Measurements from ENCODE around the gene MTHFD1L.

MTHFD1L gene

DNA sequence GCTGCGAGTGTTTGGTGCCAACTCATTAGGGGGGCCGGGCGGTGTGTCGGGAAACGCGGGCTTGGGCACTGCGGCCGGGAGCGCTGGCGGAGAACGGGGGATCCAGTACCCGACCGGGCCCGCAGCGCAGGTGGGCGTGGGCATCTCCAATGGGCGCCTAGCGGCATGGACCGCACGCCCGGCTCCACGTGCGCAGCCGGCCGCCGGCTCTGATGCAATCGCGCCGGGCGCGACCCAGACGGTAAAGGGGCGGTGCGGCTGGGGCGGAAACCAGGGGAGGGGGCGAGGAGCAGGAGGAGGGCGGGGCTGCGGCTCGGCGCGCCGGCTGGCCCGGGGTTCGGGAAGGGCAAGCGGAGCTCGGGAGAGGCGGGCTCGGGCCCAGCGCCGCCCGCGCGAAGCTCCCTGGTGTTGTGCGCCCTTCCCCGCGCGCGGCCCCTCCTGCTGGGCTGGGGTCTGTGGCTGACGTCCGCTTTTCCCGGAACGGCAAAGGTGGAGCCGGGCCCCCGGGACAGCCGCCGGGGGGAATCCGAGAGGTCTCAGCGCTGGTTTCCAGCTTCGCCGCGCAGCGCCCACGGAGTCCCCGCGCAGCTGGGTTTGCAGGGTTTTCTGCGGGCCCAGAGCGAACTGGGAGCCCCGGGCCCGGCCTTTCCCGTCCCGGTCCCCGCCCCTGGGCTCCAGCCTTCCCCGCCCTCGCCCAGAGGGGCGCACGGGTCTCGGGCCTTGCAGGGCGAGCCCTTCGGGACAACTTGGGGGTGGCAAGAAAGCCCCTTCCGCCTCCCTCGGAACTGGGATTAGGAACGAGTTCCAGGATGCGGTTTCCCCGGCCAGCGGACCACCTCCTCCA is 867 bp downstream of the MTHFD1L start:
- peak; percentile 33 for DNase-seq

DNA sequence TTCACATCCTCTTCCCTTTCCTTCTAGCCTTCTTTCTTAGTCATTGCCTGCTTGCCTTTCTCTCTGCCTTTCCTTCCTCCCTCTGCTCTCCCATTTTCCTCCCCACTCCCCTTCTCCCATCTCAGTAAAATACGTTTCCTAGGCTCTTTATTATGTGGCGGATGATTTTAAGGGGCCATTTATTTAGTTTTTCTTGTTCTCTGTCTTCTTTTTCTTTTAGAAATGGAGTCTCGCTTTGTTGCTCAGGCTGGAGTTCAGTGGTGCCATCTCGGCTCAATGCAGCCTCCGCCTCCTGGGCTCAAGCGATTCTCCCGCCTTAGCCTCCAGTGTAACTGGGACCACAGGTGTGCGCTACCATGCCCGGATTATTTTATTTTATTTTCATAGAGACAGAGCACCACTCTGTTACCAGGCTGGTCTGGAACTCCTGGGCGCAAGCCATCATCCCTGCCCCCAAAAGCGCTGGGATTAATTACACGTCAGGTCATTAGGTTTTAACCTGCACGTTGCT is 1.5 kb downstream of the MTHFD1L start:
- DNase-seq, result no peak

DNA sequence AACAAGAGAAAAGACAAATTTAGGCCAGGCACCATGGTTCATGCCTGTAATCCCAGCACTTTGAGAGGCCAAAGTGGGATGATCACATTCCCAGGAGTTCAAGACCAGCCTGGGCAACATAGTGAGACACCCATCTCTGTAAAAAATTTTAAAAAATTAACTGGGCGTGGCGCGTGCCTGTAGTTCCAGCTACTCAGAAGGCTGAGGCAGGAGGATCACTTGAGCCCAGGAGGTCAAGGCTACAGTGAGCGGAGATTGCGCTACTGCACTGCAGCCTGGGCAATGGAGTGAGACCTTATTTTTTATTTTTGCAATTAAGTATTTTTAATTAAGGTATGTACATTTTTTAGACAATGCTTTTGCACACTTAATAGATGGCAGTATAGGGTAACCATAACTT is 3.3 kb downstream of the MTHFD1L start:
- no peak for DNase-seq

DNA sequence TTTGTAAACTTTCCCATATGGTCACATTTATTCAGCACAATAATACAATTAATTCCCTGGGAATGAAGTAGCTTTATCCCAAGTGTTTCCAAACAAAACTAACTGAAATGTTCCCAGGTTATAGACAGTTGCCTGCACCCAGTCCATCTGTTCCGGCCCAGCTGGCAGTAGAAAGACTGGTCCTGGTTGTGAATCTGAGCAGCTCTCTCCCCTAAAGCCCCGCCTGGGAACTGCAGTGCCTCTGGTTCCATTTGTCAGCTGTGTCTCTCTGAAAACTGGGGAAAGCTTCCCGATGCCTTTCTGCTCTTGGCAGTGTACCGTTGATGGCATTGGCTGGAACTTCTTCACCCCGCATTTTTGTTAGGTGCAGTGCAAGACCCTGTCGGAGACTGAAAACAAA is 8.7 kb downstream of the MTHFD1L start:
- peak; percentile 79 for DNase-seq

DNA sequence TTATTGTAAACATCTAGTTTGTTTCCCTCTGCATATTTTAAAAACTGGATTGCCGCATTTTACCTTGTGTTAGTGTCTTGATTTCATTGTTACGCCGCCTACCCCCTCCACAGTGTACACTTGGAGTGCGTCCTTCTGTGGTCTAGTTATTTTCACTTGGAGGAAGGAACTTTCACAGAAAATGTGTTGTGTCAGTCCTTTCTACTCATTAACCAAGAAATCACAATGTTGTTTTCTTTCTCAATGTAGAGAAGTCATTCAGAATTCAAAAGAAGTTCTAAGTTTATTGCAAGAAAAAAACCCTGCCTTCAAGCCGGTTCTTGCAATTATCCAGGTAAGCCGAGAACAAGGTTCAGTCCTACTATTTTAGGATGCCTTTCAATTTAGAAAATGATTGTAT is 10.3 kb downstream of the MTHFD1L start:
- DNase-seq, result no peak

DNA sequence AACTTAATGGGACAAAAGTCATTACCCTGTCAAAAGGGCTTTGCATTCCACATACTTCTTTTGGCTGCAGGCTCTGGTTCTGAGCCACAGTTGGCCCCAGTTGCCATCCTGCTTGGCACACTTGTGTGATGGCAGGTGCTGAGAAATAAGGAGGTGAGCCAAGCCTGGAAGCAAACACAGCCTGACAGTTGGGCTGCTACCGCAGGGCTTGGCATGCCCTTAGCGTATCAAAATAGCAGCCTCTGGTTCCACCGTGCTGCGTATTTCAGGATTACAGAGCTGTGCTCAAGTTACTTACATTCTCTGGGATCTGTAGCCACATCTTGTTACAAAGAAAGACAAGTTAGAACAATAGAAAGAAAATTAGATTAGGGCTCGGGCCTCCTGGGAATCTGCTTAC is 11.1 kb downstream of the MTHFD1L start:
- peak; percentile 83 for DNase-seq

DNA sequence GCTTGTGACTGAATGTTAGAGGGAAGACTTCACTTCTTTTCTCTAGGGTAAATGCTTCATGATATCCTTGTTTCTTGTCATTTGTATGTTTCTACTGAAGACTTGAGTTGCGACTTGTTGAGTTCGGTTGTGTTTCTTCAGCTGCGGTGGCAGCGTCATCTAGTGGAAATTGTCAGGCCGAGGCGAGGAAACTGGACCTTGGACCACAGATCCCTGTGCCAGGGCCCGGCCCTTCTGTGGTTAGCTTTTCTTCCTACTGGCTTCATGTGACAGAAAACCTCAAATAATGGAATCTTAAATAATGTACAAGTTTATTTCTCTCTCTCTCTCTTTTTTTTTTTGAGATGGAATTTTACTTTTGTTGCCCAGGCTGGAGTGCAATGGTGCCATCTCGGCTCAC is 12.4 kb downstream of the MTHFD1L start:
- no peak for DNase-seq

DNA sequence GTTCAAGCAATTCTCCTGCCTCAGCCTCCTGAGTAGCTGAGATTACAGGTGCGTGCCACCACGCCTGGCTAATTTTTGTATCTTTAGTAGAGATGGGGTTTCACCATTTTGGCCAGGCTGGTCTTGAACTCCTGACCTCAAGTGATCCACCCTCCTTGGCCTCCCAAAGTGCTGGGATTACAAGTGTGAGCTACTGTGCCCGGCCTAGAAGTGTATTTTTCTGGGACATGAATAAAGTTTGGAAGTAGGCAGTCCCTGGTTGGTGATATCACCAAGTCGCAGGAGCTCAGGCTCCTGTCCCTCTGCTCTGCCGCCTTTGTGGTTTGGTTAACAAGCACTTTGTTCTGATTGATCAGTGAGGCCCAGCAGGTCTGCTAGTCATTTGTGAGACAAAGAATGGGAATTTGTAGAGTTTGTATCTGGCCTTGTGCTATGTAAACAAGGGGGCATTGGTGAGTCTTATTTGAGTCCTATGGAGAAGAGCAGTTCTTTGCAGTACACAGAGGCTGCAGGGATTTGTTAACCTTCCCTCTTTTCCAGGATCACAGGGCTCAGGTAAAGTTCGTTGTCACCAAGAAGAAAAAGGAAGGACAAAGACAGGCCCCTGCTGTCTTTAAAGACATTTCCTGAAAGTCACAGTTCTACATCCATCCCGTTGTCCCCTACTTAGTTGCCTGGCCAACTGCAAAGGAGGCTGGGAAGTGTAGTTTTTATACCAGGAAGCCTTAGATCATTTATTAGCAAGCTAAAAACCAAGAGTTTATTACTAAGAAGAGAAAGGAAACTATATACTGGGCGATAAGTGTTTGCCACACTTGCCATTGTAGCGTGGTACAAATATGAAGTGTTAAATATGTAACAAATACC is 13.1 kb downstream of the MTHFD1L start:
- no peak for DNase-seq

DNA sequence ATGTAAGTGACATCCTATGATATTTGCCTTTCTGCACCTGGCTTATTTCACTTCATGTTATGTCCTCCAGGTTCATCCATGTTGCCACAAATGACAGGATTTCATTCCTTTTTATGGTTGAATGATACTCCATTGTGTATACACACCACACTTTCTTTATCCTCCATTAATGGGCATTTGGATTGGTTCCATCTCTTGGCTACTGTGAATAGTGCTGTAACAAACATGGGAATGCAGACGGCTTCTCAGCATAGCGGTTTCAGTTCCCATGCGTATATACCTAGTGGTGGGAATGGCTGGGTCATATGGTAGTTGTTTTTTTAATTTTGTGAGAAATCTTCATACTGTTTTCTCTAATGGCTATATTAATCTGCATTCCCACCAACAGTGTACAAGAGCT is 14.8 kb downstream of the MTHFD1L start:
- DNase-seq, result no peak

DNA sequence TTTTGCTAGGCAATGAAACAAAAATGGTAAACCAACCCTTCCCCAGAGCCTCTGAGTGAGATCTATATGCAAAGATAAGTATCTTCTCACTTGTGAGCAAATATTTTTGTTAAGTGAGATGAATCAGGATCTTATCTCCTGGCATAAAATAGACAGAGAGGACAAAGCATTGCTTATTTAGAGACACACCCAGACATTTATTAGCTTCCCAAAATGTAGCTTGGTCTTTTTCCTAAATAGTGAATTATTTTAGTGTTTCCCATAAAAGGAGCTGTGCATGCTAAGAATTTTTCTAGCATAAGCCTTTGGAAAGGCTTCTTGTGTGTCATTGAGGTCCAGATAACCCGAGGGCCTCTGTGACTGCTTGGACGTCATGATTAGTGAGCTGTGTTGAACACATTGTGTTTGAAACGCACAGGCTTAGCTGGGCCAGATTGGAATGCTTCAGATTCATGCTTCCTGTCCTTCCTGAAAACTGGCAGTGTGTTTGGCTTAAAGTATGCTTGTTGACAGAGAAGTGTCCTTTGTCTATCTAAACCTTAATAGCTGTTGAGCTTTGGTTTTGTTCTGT is 16.5 kb downstream of the MTHFD1L start:
- no peak for DNase-seq

DNA sequence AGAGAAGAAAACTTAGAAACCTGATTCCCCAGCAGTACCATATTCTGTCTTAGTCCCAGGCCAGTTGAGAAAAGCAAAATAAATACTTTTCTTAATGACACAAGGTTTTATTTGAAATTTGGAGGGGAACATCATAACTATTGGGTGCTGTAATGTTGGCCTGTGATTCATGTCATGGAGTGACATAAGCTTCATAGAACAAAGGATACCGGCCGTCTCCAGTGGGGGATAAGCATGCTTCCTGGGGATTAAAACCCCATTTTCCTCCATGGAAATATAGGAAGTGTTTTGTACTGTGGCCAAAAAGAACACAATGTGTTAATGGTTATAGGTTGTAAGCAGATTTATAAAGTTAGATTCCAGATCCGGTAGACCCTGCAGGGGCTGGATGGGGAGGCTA is 18.0 kb downstream of the MTHFD1L start:
- DNase-seq, result no peak

DNA sequence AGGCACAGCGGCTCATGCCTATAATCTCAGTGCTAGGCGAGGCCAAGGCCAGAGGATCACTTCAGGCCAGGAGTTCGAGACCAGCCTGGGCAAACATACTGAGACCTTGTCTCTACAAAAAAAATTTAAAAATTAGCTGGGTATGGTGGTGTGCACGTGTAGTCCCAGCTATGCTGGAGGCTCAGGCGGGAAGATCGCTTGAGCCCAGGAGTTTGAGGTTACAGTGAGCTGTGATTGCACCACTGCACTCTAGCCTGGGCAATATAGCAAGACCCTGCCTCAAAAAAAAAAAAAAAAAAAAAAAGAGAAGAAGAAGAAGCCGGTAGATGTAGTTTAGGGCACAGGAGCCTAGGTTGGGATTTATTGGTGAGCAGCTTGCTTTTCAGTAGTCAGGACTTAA is 20.7 kb downstream of the MTHFD1L start:
- DNase-seq, result no peak

DNA sequence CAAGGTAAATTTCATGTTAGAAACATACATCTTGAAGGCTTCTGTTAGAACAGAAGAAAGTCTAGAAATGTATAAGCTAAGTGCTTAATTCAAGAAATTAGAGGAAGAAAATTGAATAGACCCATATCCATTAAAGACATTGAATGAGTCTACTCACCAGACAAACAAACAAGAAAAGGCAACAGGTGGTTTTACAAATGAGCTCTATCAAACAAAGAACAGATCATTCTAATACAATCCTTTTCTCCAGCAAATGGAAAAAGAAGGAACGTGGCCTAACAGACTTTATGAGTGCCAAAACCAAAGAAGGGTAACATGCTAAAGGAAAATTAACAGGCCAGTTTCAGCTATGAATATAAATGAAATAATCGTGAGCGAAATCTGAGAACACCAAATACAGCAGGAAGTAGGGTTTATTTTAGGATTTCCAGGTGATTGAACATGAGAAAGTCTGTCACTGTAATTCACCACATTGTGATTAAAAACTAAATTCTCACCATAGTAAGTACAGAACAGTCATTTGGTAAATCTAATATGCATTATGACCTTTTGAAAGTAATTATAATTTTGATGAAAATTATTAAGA is 22.6 kb downstream of the MTHFD1L start:
- no peak for DNase-seq

DNA sequence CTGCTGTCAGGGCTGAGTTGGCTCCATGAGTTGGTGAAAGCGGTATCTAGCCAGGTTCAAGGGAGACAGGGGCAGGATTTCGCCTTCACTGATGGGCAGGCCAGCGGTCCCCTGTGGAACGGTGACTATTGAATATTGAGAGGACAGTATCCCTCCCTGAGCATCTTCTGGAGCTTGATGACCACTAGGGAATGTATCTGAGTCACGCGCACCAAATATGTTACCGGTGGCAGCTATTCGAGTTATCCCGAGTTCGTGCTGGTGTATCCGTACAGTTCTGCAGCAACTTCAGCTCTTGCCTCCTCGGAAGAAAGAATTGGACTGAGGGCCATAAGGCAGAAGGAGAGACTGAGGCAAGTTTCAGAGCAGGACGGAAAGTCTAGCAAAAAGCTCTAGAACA is 24.8 kb downstream of the MTHFD1L start:
- no peak for DNase-seq

DNA sequence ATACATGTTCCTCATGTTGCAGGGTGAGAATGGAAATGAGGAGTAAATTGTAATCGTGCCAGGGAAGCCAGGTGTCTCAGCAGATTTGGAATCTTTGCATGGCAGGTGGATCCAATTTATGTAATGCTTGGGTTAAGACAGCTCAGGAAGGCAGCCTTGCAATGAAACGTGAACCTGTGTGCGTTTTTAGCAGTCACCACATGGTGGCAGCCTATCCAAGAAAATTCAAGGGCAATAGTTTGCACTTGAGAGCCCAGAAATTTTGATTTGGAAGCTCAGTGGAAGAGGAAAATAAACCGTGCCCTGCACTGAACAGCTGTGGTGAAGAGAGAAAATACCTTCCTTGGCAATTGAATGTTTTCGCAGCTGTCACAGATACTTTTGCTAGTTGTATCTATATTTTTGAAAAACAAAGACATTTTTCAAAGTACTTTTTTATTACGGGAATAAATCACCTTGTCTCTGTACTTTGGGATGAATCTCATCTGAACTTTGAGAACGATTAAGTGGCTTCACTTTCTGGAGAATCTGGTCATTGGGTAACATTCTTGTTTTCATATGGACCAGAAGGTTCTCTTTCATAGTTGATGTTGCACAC is 26.5 kb downstream of the MTHFD1L start:
- DNase-seq, result peak; percentile 55

DNA sequence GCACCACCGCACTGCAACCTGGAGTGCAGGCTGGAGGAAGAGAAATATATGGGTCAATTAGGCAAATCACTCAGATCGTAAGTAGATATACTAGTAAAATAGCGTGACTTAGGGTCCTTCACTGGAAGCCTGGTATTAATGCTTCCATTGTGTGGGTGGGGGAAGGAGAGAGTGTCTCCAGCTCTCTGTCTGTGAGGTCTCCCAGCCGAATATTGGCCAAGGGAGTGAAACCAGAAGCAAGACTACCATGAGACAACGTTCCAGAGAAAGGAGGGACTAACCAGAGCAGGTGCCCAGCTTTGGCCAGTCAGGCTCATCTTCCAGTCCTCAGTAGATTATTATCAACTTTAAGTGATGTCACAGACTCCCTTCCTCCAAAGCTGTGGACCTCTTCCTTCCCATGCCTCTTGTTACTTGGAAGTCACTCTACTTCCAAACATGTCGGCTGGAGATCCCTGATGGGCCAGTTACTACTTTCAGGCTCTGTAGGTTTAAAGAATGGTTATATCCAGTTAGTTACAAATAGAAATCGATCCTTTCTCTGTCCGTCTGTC is 28.8 kb downstream of the MTHFD1L start:
- DNase-seq, result no peak

DNA sequence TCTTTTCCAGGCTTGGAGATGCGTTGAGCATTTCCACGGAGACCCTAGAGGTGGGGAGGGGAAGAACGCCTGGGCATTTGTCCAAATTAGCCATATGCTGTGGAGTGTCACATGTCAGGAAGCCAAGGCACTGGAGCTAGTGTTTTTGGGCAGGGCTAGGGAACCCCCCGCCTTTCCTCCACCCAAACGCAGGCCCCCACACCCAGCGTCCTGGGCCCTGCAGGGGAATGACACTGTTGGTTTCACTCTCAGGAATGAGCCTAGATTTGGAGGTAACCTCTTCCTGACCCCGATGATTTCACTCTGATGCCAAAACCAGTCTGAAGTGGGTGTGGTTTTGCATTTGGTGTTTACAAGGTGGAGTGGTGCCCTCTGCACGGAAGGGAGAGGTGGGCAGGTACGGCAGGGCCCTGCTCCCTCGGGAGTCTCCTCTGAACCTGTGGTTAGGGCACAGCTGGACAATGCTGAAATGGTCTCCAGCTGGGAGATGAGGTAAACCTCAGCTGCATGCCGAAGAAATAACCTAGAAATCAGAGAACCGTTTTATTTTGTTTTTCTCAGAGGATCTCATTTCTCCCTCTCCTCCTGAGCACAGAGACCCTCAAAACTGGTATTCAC is 29.5 kb downstream of the MTHFD1L start:
- DNase-seq, result peak; percentile 76

DNA sequence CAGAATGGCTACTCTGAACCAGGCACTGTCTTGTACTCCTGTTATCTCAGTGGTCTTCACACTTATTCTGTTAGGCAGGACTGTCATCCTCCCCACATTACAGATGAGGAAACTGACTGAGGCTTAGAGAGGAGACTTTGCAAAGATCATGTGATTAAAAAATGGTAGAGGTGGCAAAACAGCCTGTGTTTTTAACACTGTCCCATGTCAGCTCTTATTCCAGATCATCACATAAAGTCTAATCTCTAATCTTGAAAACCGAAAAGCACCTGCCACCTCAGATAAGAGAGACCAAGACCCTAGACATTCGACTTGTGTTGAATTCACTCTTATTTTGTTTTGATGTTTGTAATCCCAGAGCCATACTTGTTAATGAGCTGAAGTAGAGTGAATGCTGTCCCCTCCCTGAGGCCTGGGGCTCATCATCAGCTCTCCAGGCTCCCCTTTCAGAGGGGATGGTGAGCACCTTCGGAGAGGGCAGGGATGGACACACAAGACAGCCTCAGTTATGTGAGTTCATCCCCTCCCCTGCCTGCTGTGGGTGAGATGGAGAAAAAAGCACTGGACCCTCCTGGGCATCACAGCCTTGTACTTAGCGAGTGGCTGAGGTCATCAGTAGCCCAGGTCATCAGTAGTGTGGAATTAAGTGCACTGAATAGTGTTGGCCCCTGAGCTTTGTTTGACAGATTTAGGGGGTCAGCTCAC is 30.6 kb downstream of the MTHFD1L start:
- no peak for DNase-seq

DNA sequence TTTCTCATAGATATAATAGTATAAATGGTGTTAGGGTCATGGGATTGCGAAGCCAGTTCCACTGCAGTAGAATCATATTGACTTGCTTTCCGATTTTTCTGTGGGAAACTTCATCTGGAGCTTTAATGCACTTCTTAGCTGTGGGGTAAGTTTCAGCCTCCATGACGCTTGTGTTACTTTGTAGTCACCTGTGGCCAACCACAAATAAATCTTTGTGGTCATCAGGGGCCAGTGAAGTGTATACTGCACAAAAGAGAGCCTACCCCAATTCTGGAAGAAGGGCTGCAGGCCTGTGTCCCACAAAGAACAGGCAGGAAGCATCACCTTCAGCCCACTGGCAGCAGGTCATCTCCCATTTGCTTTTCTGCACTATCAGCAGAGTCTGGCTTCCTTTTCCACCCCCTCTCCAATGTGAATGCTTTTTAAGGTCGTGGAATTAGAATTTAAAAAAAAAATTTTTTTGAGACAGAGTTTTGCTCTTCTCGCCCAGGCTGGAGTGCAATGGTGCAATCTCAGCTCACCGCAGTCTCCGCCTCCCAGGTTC is 32.0 kb downstream of the MTHFD1L start:
- no peak for DNase-seq

DNA sequence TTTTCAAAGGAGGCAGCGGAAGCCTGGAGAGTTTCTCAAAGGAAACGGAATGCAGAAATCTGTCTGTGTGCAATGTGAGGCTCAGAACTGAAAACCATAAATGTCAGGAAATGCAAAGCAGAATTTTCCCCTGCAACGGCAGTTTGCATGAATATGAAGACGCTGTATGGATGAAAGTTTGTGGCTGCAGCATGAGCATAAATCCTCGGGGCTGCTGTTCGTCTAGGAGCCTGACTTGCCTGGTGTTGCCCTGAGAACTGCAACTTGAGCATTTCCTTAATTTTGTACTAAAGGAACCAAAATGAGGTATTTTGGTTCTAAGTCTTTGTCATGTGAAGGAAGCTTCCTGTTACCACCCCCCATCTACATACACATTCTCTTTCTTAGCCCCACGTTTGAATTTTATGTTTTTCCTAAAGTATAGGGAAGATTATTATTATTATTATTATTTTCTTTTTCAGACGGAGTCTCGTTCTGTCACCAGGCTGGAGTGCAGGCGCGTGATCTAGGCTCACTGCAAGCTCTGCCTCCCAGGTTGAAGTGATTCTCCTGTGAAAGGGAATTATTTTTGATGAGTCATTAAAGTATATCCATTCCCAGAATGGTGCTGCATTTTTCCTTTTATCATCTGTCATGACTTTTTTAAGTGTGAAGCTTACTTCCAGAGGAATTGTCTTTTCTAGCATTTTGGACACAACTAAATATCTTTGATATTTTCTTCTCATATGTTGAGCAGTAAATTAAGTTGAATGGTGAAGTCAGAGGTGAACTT is 33.1 kb downstream of the MTHFD1L start:
- no peak for DNase-seq
